Activated effector memory CD4-positive, alpha-beta T cell treated with anti-CD3 and anti-CD28 coated beads, Interleukin-2, amount 50 U/mL, for 16 hours (primary cell): ENCODE measurements around the gene CYTH1.
"Not testable (repeated sequence)": the region's sequence is repeated elsewhere in the genome, so short reads cannot be mapped to it uniquely, and the experiment has no call there.

Experiments
- DNase-seq: peaks from one replicate; pipeline ENCODE4 v3.0.0-alpha.2; 2020

The CYTH1 gene

GRCh38 chr17:78687125-78687524, 94.9 kb downstream of the CYTH1 start:
- DNase-seq, result no peak

GRCh38 chr17:78684026-78684425, 98.0 kb downstream of the CYTH1 start:
- no peak for DNase-seq

GRCh38 chr17:78683408-78683961, 98.6 kb downstream of the CYTH1 start:
- DNase-seq, result no peak

DNA sequence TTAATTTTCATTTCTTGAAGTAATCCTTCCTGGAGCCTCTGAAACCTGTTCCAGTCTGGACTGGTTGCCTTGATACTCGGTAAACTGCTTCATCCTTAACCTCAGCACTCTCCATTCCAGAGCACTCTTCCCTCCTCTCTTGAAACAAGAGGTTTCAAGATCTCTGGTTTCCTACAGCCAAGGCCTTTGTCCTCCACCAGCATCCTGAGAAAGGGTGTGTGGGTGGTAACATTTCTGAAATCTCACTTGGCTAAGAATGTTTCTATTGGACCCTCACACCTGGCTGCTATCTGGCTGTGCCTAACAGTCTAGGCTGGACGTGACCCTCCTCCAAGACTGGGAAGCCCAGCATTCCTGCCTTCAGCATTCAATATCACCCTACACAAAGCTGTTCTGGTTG, 99.7 kb downstream of the CYTH1 start:
- DNase-seq, result no peak

- peak; percentile 31 for DNase-seq
These were observed 101.6 kb downstream of the CYTH1 start for GRCh38 chr17:78680436-78680835.

DNA sequence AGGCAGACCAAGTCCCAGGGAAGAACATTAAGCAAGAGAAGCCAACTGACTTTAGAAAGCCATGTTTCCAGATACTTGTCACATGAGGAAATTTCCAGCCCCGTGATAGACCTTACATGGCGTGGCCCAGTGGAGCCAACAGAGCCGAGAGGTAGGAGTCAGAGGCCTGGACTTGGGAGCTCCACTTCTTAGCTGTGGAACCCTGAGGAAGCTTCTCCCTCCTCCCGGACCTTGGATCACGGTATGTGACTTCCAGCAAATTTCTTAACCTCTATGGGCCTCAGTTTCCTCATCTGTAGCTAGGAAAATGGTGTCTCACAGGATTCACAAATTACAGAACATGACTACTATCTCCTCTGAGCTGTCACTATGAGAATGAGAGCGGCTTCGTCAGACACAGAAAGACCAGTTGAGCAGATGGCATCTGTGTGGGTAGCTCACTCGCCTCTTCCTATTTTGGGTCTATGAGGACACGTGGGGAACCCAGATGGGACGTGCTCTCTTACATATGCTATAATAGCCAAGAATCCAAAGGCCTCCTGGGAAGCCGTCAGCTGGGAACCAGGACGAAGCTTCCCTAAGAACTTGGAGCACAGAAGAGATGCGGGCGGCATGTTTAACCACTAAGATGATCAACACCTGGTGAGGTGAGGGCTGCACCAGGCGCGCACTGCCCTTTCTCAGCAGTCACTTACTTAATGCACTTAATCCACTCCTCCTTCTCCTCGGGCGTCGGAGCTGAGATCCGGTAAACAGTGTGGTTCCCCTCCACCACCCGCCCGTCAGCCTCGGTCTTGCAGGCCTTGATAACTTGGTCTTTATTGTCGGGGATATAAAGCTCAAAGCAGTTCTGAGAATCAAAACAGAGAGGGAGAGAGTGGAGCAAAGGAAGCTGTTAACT, 102.3 kb downstream of the CYTH1 start:
- peak; percentile 57 for DNase-seq

DNA sequence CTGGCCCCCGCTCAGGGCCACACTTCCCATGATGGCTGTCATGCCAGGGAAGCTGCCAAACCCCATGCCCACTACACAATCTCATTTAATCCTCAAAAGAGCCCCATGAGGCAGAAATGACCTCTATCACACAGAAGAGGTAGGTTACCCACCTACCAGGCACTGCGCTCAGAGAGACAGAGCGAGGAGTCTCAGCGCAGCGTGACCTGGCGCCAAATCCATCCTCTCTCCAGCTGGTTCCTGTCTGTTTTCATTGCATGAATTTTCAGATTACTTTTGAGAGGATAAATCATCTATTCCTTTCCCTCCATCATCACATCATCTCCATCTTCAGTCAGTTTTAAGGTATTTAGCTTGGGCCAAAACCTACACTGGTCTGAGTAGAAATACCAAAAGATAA, 103.4 kb downstream of the CYTH1 start:
- DNase-seq, result peak; percentile 41

GRCh38 chr17:78678222-78678557, 103.9 kb downstream of the CYTH1 start:
- peak; percentile 60 for DNase-seq

DNA sequence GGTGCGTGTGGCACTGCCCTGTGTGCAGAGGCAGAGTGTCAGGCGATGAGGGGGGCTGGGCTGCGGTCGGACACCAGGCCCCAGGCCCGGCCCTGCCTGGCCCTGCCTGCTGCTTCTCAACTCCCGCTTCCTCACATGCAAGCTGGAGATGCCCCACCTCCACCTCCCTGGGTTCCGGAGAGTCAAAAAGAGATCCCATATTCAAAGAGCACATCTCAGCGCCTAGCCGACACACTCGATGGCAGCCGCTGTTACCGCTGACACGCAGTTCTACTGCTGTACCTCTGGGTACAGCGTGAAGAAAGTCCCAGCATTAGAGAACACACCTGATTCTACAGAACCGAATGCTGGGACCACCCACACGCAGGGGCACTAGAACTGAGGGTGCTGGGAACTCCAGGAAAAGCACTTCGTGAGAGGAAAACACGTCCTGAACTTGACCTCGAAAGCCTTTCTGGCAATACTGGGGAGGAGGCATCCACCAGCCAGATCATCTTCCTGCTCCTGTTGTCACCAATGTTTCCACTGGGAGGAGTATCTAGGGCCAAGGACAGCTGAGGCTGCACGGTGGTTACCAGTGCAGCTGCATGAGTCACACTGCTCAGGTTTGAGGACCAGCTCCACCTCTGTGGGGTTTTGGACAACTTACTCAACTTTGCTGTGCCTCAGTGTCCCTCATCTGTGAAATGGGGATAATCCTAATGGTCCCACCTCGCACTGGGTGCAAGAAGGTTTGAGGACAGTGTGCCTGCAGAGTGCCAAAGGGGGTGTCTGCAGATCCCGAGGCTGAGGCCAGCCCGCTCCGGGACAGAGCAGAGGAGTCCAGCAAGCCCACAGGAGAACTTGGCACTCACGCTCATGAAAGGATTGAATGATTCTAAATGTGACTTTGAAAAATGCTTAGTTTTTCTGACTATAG, 104.5 kb downstream of the CYTH1 start:
- peak; percentile 50 for DNase-seq

- peak; percentile 61 for DNase-seq
These were observed 105.4 kb downstream of the CYTH1 start for GRCh38 chr17:78676412-78677302.

DNA sequence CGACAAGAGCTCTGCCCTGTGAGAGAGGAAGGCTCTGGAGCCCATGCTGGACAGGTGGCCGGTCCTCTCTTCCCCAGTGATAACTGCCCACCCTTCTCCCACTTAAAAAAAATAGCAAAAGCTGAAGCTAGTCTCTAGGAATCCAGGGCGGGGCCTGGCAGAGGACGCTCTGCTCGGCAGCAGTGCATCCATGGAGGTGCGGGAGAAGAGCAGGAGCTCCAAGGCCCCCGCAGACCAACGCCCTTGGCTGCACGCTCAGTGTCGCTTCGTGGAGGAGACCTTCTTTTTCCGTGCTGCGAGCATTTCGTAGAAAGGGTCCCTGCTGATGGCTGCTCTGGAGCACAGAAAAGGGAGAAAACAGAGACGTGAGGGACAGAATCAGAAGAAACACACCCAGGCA, 106.2 kb downstream of the CYTH1 start:
- peak; percentile 43 for DNase-seq

DNA sequence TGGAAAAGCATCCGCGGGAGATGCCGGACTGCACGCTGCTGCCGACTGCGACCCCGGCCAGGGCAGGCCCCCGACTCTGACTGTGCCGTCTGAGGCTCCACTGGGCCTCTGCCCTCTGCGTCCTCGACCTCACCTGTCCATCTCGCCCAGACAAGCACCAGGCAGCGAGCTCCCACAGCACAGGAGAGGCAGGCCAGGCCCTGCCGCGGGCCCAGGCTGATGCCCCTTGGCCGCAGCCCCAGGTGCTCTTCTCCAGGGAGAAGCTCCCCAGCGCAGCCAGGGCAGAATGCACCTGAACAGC, 106.8 kb downstream of the CYTH1 start:
- DNase-seq, result peak; percentile 54

DNA sequence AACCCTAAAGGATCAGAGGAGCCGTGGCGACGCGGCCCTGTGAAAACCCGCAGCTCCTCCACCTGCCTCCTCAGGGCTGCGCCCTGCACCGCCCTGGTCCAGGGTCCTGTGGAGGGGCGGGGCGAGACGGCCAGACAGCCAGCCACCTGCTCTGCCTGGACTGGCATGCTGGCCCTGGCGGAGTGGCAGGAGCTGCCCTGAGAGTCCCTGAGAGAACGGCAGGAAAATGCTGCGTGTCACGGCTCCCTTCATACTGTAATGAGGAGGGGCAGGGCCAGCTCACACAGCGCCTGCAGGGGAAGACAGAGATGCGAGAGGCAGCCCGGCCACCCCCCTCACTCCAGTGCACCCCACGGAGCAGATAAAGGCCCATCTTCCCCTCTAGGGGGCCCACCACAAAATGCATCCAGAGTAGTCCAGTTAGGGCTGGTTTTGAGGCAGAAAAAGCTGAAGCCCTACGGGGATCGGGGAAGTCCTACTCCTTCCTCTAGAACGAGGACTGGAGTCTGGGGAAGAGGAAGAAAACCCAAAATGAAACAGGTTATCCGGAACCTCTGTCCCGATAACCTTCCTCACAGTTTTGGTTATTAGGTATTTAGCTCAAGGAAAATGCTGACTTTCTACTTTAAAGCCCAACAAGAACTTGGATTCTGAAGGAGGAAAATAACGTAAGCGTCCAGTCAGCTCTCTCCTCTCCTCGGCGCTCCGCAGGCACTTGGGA, 107.3 kb downstream of the CYTH1 start:
- peak; percentile 50 for DNase-seq

- DNase-seq, result peak; percentile 53
These were observed 107.9 kb downstream of the CYTH1 start for GRCh38 chr17:78674156-78674555.

- DNase-seq, result peak; percentile 39
These were observed 108.7 kb downstream of the CYTH1 start for GRCh38 chr17:78673395-78673794.

- DNase-seq, result peak; percentile 58
These were observed 109.2 kb downstream of the CYTH1 start for GRCh38 chr17:78672871-78673371.

GRCh38 chr17:78672005-78672404, 110.1 kb downstream of the CYTH1 start:
- no peak for DNase-seq

DNA sequence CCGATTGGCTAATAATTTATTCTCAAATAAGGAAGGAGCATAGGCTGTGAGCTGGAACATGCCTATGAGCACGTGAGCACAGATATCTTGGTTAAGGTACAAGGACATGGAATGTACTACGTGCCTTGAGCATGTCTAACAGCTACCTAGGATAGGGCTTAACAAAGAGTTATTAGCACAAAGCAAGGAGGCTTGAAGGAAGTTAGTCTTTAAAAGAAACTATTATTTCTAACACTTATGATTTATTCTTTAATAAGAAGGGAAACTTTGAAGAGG, 110.4 kb downstream of the CYTH1 start:
- DNase-seq, result not testable (repeated sequence)

DNA sequence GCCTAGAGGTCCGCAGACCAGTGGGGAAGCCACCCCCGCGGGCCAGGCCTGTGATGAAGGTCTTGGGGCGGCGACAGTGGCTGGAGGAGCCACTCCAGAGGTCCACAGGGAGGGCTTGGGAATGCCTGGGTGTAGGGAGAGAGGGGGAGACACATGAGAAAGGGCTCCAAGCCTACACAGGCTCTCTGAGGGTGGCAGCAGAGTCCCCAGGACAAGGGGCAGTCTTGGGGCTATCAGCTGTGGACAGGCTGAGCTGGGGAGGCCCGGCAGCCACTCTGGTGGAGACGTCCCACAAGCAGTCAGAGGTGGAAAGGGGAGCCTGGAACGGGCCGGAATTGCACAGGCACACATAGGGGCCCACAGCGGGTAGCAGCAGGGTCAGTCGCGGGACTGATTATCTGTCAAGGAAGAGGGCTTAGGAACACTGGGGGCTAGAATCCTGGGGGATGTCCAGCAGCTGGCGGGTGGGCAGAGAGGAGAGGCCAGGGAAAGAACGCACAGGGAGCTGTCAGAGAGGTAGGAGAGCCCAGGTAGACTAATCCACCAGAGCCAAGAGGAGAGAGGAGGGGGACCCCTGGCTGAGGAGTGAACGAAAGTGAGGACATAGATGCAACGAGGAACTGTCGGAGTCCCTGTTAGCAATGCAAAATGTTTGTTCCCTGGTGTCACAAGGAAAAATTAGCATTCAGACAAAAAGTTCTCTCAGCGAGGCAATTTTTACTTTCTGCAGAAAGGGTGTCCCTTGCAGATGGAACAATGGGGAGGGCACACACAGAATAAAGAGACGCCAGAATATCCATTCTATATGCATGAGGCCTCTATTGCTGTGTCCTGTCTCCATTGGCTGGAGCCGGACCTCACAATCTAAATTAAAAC, 111.0 kb downstream of the CYTH1 start:
- peak; percentile 56 for DNase-seq

GRCh38 chr17:78669975-78670518, 112.0 kb downstream of the CYTH1 start:
- DNase-seq, result peak; percentile 60
